ENCODE data around the gene SLC41A2.

The SLC41A2 gene

GRCh38 chr12:104928036-104928745 lies 29.9 kb downstream of the SLC41A2 start:
- no peak for DNase-seq

GRCh38 chr12:104925501-104925900 lies 32.6 kb downstream of the SLC41A2 start:
- no peak for DNase-seq

GRCh38 chr12:104921340-104921739 lies 36.8 kb downstream of the SLC41A2 start:
- DNase-seq, result no peak

- no peak for DNase-seq
Observed at GRCh38 chr12:104911942-104912341, 46.1 kb downstream of the SLC41A2 start.

- DNase-seq, result no peak
Observed at GRCh38 chr12:104910196-104910840, 47.8 kb downstream of the SLC41A2 start.

GRCh38 chr12:104909761-104910160 lies 48.3 kb downstream of the SLC41A2 start:
- DNase-seq, result no peak

All from islet precursor cell (in vitro differentiated cells).